RWPE2 (cell line): ENCODE data around the gene GTPBP6.

Experiments used
- ATAC-seq: fragments of 200-7000 bp; cut with Tn5 transposase; 3 replicates; pipeline ENCODE4 v1.9.1; 2021; ENCODE audit warnings: low read depth
- DNase-seq: peaks from one replicate; pipeline ENCODE4 v3.0.0-alpha.2; 2020; ENCODE audit warnings: low spot score
- H3K27ac ChIP-seq: fragments of 450-650 bp; 2 replicates; pipeline ENCODE4 v1.5.1; 2017; ENCODE audit warnings: mild to moderate bottlenecking; ENCODE audit not compliant: poor library complexity, severe bottlenecking
- H3K27me3 ChIP-seq: fragments of 250-450 bp; sonication (Bioruptor Pico); 2 replicates; pipeline ENCODE4 v1.5.1; 2021; ENCODE audit warnings: mild to moderate bottlenecking, moderate library complexity; ENCODE audit not compliant: insufficient read depth, poor library complexity, severe bottlenecking
- H3K36me3 ChIP-seq: fragments of 250-450 bp; sonication (Bioruptor Pico); 2 replicates; pipeline ENCODE4 v1.5.1; 2020; ENCODE audit warnings: low read depth, mild to moderate bottlenecking, moderate library complexity
- H3K4me1 ChIP-seq: fragments of 250-450 bp; sonication (Bioruptor Pico); 2 replicates; pipeline ENCODE4 v1.5.1; 2021; ENCODE audit warnings: mild to moderate bottlenecking, moderate library complexity; ENCODE audit not compliant: insufficient read depth, poor library complexity, severe bottlenecking
- H3K4me3 ChIP-seq: fragments of 250-450 bp; sonication (Bioruptor Pico); 2 replicates; pipeline ENCODE4 v1.5.1; 2021; ENCODE audit warnings: mild to moderate bottlenecking, moderate library complexity; ENCODE audit not compliant: severe bottlenecking
- H3K9me3 ChIP-seq: fragments of 250-450 bp; sonication (Bioruptor Pico); 2 replicates; pipeline ENCODE4 v1.5.1; 2021; ENCODE audit warnings: mild to moderate bottlenecking, moderate library complexity; ENCODE audit not compliant: severe bottlenecking
- CTCF ChIP-seq: fragments of 450-650 bp; IDR thresholded peaks from one replicate; pipeline ENCODE4 v1.5.1; 2017; ENCODE audit warnings: mild to moderate bottlenecking, moderate library complexity; ENCODE audit not compliant: poor library complexity, severe bottlenecking

The GTPBP6 gene

DNA sequence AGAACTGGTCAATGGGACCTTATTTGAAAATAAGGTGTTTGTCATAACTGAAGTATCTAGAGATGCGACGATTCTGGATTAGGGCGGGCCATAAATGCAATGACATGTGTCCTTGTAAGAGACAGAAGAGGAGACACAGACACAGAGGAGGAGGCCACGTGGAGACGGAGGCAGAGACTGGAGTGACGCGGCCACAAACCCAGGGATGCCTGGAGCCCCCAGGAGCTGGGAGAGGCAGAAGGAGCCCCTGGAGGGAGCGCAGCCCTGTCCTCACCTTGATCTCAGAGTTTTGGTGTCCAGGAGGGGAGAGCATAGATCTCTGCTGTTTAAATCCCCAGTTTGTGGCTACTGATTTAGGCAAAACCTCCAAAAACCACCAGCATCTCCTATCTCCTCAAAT, 5.0 kb downstream of the GTPBP6 start:
- Histone ChIP-seq H3K9me3 (no peaks in the 10 kb centered on the region), H3K36me3 (peaks cover 49% of the 10 kb centered on the region), H3K4me3 (no peak overlapping the region), H3K27ac (no peak overlapping the region), H3K27me3 (no peaks in the 10 kb centered on the region), H3K4me1 (no peaks in the 10 kb centered on the region)
- peak; percentile 55 for DNase-seq
- no peak for TF ChIP-seq CTCF
- no peak for ATAC-seq

DNA sequence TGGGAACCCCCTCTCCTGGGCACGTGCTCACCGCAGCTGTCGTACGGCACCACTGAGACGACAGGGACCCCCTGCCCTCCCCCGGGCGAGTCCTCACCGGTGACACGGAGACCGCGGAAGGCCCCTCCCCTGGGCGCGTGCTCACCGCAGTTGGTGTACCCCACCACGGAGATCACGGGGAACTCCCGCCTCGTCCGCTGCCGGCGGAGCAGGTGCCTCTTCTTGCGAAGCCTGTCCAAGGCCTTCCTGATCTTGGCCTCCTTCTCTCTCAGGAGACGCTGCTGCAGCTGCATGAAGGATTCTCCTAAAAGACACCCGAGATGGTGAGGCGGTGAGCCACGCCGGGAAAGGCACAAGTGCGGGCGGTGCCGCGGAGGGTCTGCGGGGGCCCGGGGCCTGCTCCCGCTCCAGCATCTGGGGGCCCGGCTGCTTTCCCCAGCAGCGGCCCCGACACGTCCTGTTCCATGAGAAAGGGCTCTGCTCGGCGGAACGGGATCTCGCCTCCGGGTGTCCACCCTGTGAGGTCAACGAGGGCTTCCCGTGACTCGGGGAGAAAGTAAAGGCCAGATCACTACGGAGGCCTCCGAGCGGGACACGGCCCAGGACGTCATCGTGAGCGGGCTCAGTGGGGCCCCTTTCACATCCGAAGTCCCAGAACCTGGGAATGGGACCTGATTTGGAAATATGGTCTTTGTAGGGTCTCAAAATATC, 5.8 kb downstream of the GTPBP6 start:
- Histone ChIP-seq H3K27me3 (no peaks in the 10 kb centered on the region), H3K4me3 (no peak overlapping the region), H3K36me3 (peaks cover 56% of the 10 kb centered on the region), H3K9me3 (no peaks in the 10 kb centered on the region), H3K27ac (no peak overlapping the region), H3K4me1 (no peaks in the 10 kb centered on the region)
- ATAC-seq (no peak), DNase-seq (peak; percentile 73)
- no peak for TF ChIP-seq CTCF

DNA sequence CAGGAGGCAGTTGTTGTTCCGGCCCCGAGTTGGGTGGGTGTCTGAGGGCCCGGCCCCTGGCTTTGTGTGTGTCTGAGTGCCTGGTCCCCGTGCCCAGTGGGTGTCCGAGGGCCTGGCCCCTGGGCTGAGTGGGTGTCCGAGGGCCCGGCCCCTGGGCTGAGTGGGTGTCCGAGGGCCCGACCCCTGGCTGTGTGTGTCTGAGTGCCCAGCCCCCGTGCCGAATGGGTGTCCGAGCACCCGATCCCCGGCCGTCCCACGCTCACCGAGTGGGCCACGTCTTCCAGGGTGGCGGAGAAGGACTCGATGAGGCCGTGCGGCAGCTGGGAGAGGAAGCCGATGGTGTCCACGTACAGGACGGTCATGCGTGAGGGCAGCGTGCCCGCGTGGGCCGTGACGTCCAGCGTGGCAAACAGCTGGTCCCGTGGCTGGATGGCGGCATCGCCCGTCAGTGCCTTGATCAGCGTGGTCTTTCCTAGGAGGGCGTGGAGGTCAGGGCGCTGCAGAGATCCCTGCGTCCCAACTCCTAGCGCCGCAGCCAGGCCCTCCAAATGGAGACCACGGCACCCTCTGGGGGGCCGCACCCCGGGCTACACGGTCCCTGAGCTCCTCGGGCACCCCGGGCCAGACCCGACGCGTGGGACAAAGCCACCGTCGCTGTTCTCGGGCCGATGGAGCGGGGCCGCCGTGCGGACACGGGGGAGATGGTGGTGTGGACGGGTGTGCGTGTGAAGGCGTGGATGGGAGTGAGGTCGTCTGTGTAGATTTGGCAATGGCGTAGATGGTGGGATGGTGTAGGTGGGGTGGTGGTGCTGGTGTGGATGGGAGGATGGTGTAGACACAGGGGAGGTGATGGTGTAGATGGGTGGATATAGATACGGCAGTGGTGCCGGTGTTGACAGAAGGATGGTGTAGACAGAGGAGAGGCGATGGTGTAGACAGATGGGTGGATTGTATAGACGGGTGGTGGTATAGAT, 7.2 kb downstream of the GTPBP6 start:
- Histone ChIP-seq H3K27me3 (no peaks in the 10 kb centered on the region), H3K27ac (no peak overlapping the region), H3K4me1 (no peaks in the 10 kb centered on the region), H3K9me3 (no peaks in the 10 kb centered on the region), H3K36me3 (peaks cover 61% of the 10 kb centered on the region), H3K4me3 (no peak overlapping the region)
- DNase-seq (peak; percentile 78), ATAC-seq (no peak; the same call in 1 of the 3 replicates)
- no peak for TF ChIP-seq CTCF

GRCh38 chrX:310621-311155, 7.9 kb downstream of the GTPBP6 start:
- Histone ChIP-seq H3K36me3 (peaks cover 66% of the 10 kb centered on the region), H3K4me1 (no peaks in the 10 kb centered on the region), H3K27me3 (no peaks in the 10 kb centered on the region), H3K27ac (no peak overlapping the region), H3K4me3 (no peak overlapping the region), H3K9me3 (no peaks in the 10 kb centered on the region)
- ATAC-seq: no peak
- no peak for TF ChIP-seq CTCF
- DNase-seq: peak; percentile 66
